Colonic mucosa (tissue), 4 donors: ENCODE measurements around the gene KRTAP12-1. TPM values are rescaled to one million over a fixed set of nuclear protein-coding genes. Genes with fewer than 3 reads are reported as not detected.

Experiments
- DNase-seq: peaks from one replicate; pipeline ENCODE4 v3.0.0-alpha.2; 2020
- H3K27ac ChIP-seq: fragments of 200-600 bp; one replicate; pipeline ENCODE4 v1.8.0; 2021
- H3K27me3 ChIP-seq: fragments of 200-600 bp; one replicate; pipeline ENCODE4 v1.8.0; 2021
- H3K36me3 ChIP-seq: fragments of 200-600 bp; one replicate; pipeline ENCODE4 v1.8.0; 2021
- H3K4me1 ChIP-seq: fragments of 200-600 bp; one replicate; pipeline ENCODE4 v1.8.0; 2021; ENCODE audit warnings: mild to moderate bottlenecking
- H3K4me3 ChIP-seq: fragments of 200-600 bp; one replicate; pipeline ENCODE4 v1.8.0; 2021
- H3K9ac ChIP-seq, 2 donors: one replicate each; pipeline ENCODE4 v1.7.0; 2013; ENCODE audit warnings: control low read depth in 2 of 2, low read depth in 2 of 2, low read length in 2 of 2
- H3K9me3 ChIP-seq: fragments of 200-600 bp; one replicate; pipeline ENCODE4 v1.8.0; 2021
- intact Hi-C: fragments of 100-400 bp; cut with DNase I; formaldehyde crosslinking; loops from one replicate; pipeline ENCODE4 v1.14.1; 2022
- total RNA-seq, 2 donors: library from RNA; stranded (reverse); fragmentation: NEBNext Ultra II Directional in 1 of 2; extraction: Animal tissue kit (Norgen Biotek cat#: 25700) in 1 of 2; gene quantifications; one replicate each; pipeline ENCODE4 v1.2.1, GENCODE V29; 2021
- TF ChIP-seq, protein P1 (sequence below): fragments of 200-600 bp; IDR thresholded peaks from one replicate; pipeline ENCODE4 v1.8.0; 2022; ENCODE audit warnings: antibody characterized with exemption, mild to moderate bottlenecking
- donor health status: healthy.
- donor health status: DM: no; HTN: no; CAD: no.
- donor health status: DM: no; HTN: no; CAD: no.

Gene KRTAP12-1
- total RNA-seq, 2 donors from 2014 or later: not detected

DNA sequence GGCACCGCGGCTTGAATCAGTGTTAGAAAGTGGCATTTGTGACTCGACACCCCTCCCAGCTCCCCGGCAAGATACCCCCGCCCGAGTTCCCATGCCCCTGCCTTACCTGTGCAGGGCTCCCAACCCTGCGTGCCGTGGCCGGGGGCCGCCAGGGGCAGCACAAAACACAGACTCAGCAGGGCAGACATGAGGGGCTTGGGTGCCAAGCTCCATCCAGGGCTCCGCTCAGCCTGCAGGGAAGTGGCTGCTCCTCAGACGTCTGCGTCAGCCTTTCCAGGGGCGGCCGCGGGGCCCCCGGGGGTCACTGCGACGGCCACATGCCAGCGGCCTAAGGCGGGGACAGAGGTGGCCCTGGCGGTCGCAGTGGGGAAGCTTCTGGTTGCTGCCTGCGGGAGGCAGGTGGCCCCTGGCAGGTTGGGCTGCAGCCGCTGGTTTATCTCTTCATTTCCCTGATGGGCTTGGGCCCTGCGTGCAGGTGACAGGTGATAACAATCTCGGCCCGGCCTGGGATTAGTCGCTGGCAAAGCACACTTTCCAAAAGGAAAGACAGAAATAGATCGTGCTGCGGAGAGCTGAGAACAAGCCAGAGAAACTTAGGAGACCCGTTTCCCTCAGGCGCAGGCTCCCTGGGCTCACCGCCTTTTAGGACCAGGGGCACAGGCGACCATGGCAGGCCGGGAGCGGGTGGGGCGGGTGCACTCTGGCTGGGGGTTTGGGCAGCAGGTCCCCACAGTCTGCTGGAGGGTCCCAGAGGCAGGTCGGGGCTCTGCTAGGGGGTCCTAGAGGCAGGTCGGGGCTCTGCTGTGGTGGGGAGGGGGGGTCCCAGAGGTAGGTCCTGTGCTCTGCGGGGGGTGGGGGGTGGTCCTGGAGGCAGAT, 29.6 kb upstream of the KRTAP12-1 start, which contains the start of gene TSPEAR:
Gene TSPEAR (minus strand): TSS at position 246 of the 876 bp plus-strand sequence. CDS start 58 bp downstream, at position 188.
- no peaks in the 10 kb centered on the region for H3K36me3 ChIP-seq
- no peak for DNase-seq
- H3K9me3 ChIP-seq: no peaks in the 10 kb centered on the region
- H3K4me1 ChIP-seq: no peaks in the 10 kb centered on the region
- no peak within 1 kb of the TSS for H3K4me3 ChIP-seq
- no peak within 1 kb of the TSS for H3K9ac ChIP-seq
- intact Hi-C loops: no loop called here
- no peak within 1 kb of the TSS for H3K27ac ChIP-seq
- TF ChIP-seq, protein P1, sequence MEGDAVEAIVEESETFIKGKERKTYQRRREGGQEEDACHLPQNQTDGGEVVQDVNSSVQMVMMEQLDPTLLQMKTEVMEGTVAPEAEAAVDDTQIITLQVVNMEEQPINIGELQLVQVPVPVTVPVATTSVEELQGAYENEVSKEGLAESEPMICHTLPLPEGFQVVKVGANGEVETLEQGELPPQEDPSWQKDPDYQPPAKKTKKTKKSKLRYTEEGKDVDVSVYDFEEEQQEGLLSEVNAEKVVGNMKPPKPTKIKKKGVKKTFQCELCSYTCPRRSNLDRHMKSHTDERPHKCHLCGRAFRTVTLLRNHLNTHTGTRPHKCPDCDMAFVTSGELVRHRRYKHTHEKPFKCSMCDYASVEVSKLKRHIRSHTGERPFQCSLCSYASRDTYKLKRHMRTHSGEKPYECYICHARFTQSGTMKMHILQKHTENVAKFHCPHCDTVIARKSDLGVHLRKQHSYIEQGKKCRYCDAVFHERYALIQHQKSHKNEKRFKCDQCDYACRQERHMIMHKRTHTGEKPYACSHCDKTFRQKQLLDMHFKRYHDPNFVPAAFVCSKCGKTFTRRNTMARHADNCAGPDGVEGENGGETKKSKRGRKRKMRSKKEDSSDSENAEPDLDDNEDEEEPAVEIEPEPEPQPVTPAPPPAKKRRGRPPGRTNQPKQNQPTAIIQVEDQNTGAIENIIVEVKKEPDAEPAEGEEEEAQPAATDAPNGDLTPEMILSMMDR: no peak
- H3K27me3 ChIP-seq: peaks cover 63% of the 10 kb centered on the region

DNA sequence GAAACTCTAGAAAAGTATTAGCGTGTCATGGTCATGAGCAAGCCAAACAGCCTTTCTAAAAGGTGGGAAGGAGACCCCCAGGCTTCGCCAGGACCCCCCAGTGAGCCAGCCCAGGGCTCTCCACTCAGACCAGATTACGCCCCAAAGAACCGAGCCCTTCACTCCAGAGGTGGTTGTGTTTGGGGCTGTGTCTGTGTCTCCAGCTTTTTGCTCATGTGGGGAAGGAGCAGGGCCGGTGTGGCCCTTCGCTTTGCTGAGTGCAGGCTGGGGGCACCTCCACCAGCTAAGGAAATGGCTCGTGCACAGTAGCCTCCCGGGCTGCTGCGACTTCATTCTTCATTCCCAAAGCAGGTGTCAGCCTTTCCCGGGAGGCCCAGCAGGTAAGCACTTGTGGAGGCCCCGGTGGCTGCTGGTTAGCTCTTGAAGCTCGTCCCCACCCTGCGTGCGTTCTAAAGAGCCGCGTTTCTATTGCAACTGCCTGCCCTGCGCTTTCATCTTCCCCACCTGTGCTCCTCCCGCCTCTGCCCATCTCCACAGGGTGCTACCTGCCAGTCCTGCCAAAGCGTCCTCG, 28.9 kb upstream of the KRTAP12-1 start:
- Histone ChIP-seq H3K4me1 (no peaks in the 10 kb centered on the region), H3K4me3 (no peak overlapping the region), H3K27me3 (peaks cover 70% of the 10 kb centered on the region), H3K9me3 (no peaks in the 10 kb centered on the region), H3K9ac (no peak overlapping the region), H3K36me3 (no peaks in the 10 kb centered on the region), H3K27ac (no peak overlapping the region)
- DNase-seq: no peak
- TF ChIP-seq, protein P1: no peak
- intact Hi-C loops: no loop called here

DNA sequence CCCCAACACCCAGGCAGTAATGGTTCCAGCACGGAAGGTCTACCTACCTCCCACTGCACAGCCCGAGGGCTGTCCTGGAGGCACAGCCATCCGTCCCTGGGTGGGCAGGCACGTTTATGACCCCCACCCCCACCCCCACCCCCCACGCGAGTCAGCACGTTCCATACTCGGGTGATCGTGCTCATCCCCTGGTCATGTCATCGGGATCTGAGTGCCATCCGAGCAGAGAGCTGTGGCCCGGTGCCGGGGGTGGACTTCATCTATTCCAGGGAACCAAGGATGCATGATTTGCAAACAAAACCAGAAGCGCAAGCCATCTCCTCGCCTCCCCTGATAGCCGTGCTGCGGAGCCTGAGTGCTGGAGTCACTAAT, 28.3 kb upstream of the KRTAP12-1 start:
- Histone ChIP-seq H3K4me1 (no peaks in the 10 kb centered on the region), H3K4me3 (no peak overlapping the region), H3K27ac (no peak overlapping the region), H3K9me3 (no peaks in the 10 kb centered on the region), H3K36me3 (no peaks in the 10 kb centered on the region), H3K9ac (no peak overlapping the region), H3K27me3 (peaks cover 70% of the 10 kb centered on the region)
- DNase-seq: no peak
- intact Hi-C loops: no loop called here
- TF ChIP-seq, protein P1: no peak

DNA sequence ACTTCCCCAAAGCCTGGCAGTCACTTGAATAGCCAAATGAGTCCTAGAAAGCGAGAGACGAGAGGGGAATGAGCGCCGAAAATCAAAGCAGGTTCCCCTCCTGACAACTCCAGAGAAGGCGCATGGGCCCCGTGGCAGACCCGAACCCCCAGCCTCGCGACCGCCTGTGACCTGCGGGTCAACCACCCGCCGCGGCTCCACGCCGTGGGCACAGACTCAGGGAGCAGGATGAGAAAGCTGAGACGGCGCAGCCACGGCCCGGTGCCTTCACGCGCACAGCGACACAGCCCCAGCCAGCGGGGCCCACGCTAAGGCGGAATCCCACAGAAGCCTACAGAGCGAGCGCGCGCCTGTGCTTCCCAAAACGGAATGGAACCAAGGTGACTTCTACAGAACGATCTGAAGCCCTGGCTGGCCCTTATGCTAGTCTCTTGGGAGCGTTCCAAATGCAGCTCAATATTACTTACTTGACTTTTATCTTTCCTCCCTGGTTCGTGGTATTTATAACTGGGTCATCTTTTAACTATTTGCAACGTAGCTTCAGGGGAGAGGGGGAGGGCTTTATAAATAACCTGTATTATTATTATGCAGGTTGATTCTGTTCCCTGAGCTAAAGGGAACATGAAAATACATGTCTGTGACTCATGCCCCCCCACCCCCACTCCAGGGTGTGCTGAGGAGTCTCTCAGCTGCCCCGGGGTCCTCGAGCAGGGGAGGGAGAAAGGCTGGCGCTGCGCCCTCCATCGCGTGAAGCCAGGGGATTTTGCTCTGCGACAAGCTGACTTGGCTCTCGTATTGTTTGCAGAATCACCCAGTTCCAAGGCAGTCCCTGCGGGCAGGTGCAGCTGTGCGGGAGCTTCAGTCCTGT, 27.7 kb upstream of the KRTAP12-1 start:
- intact Hi-C loops: no loop called here
- no peak overlapping the region for H3K4me3 ChIP-seq
- H3K9me3 ChIP-seq: no peaks in the 10 kb centered on the region
- H3K4me1 ChIP-seq: no peaks in the 10 kb centered on the region
- peak; percentile 12 for DNase-seq
- H3K27me3 ChIP-seq: peaks cover 70% of the 10 kb centered on the region
- H3K9ac ChIP-seq: no peak overlapping the region
- H3K36me3 ChIP-seq: no peaks in the 10 kb centered on the region
- no peak overlapping the region for H3K27ac ChIP-seq
- TF ChIP-seq, protein P1: no peak

DNA sequence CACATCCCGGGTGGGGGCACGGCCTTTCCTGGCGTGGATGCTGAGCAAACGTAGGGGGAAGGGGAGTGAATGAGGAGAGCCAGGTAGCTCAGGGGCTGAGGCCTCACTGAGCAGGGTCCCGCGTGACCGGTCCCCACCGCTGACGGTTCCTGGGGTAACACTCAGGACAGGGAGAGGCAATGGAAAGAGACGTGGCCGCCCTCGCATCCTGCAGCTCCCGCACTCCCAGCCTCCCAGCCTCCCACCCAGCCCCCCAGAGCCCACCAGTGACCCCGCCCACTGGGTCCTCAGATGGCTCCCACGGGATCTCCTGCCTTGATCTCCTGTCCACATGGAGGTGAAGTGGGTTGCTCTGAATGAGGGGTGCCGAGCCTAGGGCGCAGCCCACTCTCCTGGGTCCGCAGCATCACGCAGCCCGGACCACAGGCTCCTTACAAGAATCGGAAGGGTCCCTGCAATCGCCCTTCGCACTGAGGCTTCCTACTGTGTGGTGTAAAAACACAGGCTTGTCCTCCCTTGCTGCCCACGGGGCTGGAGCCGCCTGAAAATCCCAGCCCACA, 27.0 kb upstream of the KRTAP12-1 start:
- no peak for DNase-seq
- Histone ChIP-seq H3K9ac (no peak overlapping the region), H3K36me3 (no peaks in the 10 kb centered on the region), H3K4me1 (no peaks in the 10 kb centered on the region), H3K4me3 (no peak overlapping the region), H3K9me3 (no peaks in the 10 kb centered on the region), H3K27me3 (peaks cover 70% of the 10 kb centered on the region), H3K27ac (no peak overlapping the region)
- intact Hi-C loops: no loop called here
- TF ChIP-seq, protein P1: no peak
